HG03460 (cell line): ENCODE data around the gene ADGRV1.
"Not testable (repeated sequence)": the region's sequence is repeated elsewhere in the genome, so short reads cannot be mapped to it uniquely, and the experiment has no call there.

Experiments used
- ATAC-seq: cut with Tn5 transposase; IDR thresholded peaks from one replicate; pipeline ENCODE4 v1.9.1; 2021; ENCODE audit not compliant: unreplicated experiment

ADGRV1 gene

DNA sequence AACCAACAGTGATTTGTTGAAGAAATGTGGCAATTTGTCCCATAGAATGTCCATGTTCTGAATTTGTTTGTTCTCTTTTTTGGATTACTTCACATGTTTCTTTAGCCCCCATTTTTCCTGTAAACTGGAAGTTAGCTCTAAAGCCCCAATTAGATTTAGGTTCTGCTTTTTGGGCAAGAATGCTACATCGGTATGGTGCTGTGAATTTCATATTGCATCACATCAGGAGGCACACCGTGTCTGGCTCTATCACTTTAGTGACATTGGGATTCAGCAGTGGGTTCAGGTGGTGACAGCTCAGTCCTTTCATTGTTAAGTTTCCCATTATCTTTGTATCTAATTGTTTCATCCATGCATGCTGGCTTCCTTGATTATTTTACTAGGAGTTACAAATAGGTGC, 27.9 kb downstream of the ADGRV1 start:
- no peak for ATAC-seq

DNA sequence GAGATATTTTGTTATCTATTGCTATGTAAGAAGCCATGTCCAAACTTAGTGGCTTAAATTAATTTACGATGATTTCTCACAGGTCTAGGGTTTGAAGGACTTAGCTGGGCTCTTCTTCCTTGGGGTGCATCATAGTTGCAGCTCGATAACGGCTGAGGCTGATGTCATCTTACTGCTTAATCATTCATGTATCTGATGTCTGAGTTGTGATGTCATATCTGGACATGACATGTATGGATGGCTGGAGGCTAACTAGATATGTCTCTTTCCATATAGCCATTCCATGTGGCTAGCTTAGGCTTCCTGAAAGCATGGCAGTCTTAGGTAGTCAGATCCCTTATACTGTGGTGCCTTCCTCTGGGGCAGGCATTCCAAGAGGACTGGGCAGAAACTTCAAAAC, 31.6 kb downstream of the ADGRV1 start:
- no peak for ATAC-seq

DNA sequence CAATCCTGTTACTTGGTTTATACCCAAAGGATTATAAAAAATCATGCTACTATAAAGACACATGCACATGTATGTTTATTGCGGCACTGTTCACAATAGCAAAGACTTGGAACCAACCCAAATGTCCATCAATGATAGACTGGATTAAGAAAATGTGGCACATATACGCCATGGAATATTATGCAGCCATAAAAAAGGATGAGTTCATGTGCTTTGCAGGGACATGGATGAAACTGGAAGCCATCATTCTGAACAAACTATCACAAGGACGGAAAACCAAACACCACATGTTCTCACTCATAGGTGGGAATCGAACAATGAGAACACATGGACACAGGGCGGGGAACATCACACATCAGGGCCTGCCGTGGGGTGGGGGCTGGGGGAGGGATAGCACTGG, 34.5 kb downstream of the ADGRV1 start:
- not testable (repeated sequence) for ATAC-seq

DNA sequence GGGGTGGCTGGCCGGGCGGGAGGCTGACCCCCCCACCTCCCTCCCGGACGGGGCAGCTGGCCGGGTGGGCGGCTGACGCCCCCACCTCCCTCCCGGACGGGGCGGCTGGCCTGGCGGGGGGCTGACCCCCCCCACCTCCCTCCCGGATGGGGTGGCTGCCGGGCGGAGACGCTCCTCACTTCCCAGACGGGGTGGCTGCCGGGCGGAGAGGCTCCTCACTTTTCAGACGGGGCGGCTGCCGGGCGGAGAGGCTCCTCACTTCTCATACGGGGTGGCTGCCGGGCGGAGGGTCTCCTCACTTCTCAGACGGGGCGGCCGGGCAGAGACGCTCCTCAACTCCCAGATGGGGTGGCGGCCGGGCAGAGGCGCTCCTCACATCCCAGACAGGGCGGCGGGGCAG, 37.2 kb downstream of the ADGRV1 start:
- not testable (repeated sequence) for ATAC-seq

DNA sequence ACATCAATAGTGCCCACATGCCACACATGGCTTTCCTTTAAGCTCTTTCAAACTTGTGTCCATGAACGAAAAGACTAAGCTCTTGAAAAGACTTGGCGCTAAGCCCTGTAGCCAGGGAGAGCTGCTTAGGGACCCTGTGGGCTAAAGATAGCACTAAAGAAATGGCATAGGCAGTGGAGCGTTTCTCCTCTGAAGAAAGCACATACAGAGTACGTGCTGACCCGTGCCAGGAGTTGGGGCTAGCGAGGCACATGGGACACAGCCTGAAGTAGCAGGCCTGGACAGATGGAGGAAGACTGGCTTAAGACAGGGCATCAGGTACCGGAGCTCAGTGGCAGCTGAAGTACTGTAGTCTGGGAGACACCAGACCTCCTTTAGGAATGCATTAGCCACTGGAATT, 39.7 kb downstream of the ADGRV1 start:
- no peak for ATAC-seq

DNA sequence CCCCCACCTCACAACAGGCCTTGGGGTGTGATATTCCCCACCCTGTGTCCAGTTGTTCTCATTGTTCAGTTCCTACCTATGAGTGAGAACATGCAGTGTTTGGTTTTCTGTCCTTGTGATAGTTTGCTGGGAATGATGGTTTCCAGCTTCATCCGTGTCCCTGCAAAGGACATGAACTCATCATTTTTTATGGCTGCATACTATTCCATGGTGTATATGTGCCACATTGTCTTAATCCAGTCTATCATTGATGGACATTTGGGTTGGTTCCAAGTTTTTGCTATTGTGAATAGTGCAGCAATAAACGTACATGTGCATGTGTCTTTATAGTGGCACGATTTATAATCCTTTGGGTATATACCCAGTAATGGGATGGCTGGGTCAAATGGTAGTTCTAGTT, 41.7 kb downstream of the ADGRV1 start:
- not testable (repeated sequence) for ATAC-seq

DNA sequence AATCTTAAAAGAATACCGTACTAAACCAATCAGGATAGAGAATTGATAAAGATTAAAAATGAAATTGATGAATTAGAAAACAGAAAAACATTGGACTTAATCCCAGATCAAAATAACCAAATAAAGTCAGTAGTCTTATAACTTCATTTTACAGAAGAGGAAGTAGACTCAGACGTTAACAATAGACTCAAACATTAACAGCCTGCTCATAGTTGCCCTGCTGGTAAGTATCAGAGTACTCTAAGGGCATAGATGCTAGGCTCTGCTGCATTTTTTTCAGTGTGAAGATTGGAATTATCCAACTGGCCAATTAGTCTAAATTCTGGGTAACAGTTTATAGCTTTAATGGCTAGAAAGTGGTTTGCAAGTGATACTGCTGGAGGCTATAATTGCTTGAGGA, 42.9 kb downstream of the ADGRV1 start:
- ATAC-seq = no peak

DNA sequence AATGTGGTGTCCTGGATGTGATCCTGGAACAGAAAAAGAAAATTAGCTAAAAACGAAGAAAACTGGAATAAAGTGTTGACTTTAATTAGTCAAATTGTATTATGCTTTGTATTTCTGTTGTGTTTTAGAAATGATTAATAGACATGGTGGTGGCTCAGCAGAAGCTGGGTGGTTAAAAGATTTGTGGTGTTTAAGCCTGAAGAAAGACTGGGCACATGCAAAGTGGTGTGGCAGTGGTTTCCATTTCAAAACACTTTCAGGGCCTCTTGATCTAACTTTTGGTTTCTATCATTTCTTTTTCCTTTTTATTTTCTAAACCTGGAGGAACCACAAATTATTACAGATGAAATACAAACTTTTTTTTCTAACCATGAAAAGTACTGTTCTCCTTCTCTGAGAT, 44.1 kb downstream of the ADGRV1 start:
- ATAC-seq = no peak

DNA sequence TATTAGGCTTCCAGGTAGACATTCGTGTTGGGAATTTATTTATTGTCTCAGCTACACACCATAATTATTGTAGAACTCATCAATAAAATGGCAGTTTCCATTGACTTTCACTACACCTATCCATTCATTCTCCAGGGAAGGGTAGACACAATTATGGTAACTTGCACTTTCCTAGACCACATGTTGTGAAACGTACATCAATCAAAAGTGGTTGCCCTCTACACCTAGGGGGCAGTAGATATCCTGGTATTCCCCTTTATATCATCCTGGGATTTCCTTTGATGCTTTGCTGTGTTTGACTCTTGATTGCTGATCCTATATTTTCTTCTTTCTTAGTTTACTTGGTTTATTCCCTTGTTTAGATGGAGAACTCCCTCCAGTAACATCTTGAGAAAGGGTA, 47.9 kb downstream of the ADGRV1 start:
- ATAC-seq = no peak

DNA sequence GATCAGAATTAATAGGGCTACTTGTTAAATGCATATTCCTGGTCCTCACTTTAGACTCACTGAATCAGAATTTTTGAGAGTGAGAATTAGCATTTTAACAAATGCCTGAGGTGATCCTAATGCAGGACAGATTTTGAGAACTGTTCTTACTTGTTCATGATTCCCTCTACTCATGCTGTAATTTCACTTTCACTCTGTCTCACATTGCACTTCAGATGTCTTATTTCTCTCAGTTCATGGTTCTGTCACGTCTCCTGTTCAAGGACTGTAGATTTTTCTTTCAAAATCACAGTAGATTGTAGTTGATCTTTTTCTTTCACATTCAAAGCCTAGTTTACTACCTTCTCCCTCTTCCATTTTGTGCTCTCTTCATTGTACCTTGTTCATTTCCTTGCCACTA, 54.3 kb downstream of the ADGRV1 start:
- ATAC-seq = peak; percentile 94

DNA sequence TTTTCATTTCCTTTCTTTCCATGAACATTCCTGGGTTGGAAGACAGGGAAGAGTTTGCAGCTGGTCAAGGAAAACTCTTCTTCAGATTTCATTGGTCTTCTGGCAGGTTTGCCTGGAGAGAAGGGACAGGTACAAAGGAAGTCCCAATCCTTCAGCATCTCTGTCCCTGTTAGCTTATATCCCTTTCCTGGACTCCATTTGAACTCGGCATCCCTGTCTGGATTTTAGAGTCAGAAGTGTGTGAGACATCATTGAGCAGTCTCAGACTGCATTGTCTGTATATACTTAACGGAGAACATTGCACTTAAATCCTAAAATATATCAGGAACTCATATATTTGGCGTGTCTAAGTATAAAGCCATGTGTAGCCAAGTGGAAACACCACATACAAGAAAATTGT, 54.9 kb downstream of the ADGRV1 start:
- ATAC-seq = no peak

DNA sequence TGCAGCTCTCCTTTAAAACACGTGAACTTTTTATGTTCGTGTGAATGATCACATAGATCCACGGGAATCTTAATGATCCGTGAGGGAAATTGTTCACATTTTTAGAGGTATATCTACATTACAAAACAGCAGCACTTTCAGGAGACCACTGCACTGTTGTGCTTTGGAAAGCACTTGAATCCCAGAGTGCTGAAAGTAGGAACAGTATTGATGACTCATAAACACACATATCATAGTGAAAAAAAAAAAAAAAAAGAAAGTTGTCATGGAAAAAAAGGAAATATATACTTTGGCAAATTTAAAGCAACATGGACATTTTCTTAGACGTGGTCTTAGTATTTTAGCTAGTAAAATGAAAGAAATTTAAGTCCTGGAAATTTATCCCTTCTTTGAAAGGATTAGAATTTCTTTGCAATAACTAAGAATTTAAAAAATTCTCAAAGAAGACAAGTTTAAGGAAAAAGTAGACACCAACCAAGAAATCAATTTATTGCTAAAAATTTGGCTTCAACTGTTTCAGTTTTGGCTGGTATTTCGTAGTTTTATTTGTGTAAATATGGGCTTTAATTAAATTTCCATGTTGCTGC, 55.4 kb downstream of the ADGRV1 start:
- no peak for ATAC-seq

DNA sequence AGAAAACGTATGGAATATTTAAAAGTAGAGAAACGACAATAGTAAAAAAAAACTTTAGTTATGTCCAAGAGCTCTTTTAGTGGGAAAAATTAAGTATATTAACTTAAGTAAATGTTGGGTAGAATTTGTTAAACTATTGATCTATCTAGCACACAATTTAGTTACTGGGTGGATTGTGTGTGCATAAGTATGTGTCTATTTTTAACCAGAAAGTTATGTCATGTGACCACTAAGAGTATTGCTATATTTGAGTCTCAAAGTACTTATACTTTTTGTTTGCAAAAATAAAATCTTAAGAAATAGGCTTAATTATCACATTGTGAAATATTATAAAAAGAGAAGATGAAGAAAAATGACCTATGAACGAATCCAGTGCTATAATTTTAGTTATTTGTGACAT, 56.8 kb downstream of the ADGRV1 start:
- no peak for ATAC-seq

DNA sequence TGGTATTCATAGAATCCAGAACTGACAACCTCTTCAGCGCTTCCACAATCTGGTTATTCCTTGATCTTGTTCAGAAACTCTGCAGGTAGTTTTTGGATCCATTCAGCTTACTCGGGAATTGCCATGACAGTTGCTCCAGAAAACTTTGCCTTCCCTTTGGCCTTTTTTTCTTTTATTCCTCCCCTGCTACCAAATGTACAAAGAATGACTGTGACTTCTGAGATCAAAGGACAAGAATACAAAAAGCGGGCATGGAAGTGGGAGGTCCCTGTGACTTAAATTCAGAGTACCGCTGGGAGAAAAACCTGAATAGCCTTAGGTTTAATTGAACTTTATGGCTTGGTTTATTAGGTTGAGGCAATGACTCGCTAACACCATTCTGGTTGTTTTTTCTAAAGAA, 59.5 kb downstream of the ADGRV1 start:
- ATAC-seq = no peak

DNA sequence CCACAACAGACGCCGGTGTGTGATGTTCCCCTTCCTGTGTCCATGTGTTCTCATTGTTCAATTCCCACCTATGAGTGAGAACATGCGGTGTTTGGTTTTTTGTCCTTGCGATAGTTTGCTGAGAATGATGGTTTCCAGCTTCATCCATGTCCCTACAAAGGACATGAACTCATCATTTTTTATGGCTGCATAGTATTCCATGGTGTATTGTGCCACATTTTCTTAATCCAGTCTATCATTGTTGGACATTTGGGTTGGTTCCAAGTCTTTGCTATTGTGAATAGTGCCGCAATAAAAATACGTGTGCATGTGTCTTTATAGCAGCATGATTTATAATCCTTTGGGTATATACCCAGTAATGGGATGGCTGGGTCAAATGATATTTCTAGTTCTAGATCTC, 61.2 kb downstream of the ADGRV1 start:
- not testable (repeated sequence) for ATAC-seq

DNA sequence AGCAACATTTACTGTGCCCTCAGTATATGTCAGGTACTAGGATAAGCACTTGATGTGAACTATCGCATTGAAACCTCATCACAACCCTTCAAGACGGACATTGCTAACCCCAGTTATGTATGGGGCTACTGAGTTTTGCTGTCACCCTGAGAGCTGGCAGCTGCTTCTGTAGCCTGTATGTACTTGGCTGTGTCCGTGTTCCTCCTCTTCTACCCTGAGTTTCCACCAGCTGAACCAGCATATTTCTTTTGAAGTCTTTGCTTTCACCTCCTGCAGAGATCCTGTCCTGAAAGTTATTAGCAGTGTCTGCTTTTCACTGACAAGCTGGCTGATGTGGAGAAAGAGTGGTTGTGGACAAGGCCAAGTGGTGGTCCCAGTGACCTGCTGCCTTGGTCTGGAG, 63.3 kb downstream of the ADGRV1 start:
- no peak for ATAC-seq

DNA sequence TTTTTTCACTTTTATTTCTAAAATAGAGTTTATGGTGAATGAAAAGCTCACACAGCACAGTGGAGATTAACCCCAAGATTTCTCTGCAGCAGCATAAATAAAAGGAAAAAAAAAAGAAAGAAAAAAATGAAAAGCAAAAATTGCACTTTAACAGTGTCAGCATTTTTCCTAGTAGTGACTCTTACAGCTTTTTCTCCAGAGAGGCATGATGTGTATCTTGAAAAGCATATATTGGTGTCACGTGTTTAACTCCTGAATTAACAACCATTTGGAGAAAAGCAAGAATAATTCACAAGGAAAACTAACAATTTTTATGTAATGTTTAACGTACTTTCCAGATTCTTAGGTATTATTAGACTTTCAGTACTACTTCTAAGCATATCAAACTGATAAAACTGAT, 67.9 kb downstream of the ADGRV1 start:
- ATAC-seq = no peak

DNA sequence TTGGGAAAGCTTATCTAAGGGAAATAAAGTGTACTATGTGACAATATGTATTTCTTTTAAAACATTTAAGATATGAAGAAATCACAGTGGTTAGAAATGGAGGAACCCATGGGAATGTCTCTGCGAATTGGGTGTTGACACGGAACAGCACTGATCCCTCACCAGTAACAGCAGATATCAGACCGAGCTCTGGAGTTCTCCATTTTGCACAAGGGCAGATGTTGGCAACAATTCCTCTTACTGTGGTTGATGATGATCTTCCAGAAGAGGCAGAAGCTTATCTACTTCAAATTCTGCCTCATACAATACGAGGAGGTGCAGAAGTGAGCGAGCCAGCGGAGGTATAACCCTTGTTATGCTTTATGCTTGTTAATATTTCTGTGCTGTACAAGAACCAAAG, 69.9 kb downstream of the ADGRV1 start:
- no peak for ATAC-seq

DNA sequence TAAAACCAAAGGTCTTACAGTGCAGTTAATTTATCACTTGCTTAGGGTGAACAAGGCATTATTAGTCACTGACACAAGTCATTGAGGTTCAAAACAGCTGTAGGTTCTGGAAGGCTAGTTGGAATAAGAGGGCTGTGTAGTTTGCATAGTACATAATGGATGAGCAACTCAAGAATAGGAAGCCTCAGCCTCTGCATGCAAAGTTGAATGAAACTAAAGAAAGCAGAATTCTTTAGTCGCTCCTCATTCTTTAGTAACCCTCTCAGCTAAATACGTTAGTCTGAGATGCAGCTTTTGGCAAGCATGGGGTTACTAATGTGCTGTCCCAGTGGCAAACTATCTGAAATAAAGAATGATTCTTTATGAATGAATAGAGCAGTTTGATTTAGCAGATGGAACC, 74.2 kb downstream of the ADGRV1 start:
- no peak for ATAC-seq

DNA sequence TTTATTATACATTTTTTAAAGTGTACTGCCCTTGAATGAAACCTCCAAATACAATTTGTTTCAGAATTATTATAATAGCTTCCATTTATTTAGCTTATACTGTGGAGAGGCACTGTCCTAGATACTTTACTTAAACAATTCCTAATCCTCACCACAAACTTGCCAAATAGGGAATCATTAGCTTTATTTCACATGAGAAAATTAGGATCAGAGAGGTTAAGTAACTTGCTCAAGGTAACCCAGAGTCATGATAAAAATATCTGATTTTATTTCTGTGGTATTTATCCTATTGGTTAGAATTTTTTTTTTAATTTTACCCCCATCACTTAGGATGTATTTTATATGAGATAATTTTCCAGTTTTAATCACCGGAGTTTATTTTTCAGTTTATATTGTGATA, 78.4 kb downstream of the ADGRV1 start:
- ATAC-seq = no peak

DNA sequence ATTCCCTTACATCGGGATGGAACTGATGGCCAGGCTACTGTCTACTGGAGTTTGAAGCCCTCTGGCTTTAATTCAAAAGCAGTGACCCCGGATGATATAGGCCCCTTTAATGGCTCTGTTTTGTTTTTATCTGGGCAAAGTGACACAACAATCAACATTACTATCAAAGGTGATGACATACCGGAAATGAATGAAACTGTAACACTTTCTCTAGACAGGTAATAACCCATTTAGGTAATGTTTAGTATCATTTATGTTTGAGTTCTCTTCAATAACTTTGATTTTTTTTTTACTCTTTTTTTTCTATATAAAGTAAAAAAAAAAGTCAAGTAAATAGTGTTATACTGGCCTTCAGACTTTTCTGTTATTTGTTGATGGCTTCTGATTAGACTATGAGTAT, 79.1 kb downstream of the ADGRV1 start:
- ATAC-seq = no peak

DNA sequence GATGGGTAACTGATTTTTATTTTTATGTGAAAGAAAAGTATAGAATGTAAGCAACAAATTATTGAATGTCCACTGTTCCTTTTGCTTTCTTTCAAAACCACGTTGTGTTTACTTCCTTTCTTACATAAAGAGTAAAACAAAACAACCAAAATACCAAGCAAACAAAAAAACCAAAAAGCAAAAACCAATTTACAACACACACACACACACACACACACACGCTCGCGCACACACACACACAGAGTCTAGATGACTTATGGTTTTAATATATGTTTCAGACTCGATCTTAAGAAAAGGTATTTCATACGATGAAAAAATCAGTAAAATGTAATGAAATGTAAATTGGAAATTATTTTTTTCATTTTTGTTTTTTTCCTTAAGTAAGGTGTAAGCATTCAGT, 80.3 kb downstream of the ADGRV1 start:
- no peak for ATAC-seq

DNA sequence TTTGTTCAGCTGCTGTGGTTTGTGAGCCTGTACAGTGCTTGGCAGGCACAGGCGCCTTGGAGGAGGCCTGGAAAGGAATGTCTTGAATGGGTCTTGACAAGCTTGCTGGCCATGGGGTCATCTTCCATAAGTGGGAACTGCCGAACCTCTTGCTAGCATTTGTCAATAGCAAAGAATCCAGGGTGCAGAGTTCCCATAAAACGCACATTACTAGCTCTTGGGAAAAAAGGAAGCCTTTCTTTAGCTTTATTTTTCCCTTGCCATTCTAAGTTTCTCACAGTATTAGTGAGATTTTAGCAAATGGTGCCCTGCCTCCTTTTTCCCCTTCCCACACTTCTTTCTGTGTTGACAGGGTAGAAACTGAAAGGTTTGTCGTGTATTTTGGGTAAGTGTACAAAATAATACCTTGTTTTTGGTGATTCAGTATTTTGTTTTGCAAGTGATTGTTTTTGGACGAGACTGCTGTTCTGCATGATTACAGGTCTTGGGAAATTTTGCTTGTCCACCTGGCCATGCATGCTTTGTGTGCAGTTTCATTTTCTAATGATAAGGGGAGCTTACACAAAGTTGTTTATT, 82.0 kb downstream of the ADGRV1 start:
- no peak for ATAC-seq
